WTC11 (cell line): ENCODE data around the gene TP53I13. TPM values are rescaled to one million over a fixed set of nuclear protein-coding genes. Genes with fewer than 3 reads are reported as not detected.

Experiments used
- ATAC-seq: fragments of 200-7000 bp; cut with Tn5 transposase; 2 replicates; pipeline ENCODE4 v1.10.0; 2021; ENCODE audit warnings: mild to moderate bottlenecking, moderate library complexity
- CTCF ChIA-PET: fragments of 300-600 bp; sonication (Branson Sonifier 250); formaldehyde crosslinking; loops from one replicate; lab custom pipeline; 2021; ENCODE audit warnings: antibody characterized with exemption; lab: Charles Lee
- POLR2A ChIA-PET: fragments of 350-600 bp; sonication (Branson Sonifier 250); formaldehyde crosslinking; loops from one replicate; lab custom pipeline; 2021; ENCODE audit warnings: antibody characterized with exemption; lab: Charles Lee
- DNase-seq: peaks from one replicate; pipeline ENCODE4 v3.0.0; 2021; ENCODE audit warnings: low spot score
- H3K27ac Mint-ChIP-seq: 2 replicates; pipeline ENCODE4 v1.8.0; 2021; ENCODE audit warnings: mixed read lengths
- H3K27me3 Mint-ChIP-seq: 2 replicates; pipeline ENCODE4 v1.8.0; 2021; ENCODE audit warnings: low read depth, mild to moderate bottlenecking, moderate library complexity, mixed read lengths
- H3K36me3 Mint-ChIP-seq: 2 replicates; pipeline ENCODE4 v1.8.0; 2021; ENCODE audit warnings: mixed read lengths
- H3K4me1 Mint-ChIP-seq: 2 replicates; pipeline ENCODE4 v1.8.0; 2022; ENCODE audit warnings: mixed read lengths
- H3K4me3 Mint-ChIP-seq: 2 replicates; pipeline ENCODE4 v1.8.0; 2021; ENCODE audit warnings: mild to moderate bottlenecking, moderate library complexity, mixed read lengths
- H3K9me3 Mint-ChIP-seq: 2 replicates; pipeline ENCODE4 v1.8.0; 2021; ENCODE audit warnings: mixed read lengths
- AR ChIP-seq: fragments of 250-450 bp; sonication (Bioruptor Pico); IDR thresholded peaks from 2 replicates; pipeline ENCODE4 v1.9.0; 2021; ENCODE audit warnings: mild to moderate bottlenecking
- ETV6 ChIP-seq: sonication (generic); formaldehyde crosslinking; IDR thresholded peaks from 2 replicates; pipeline ENCODE4 v1.8.1; 2022; ENCODE audit warnings: mild to moderate bottlenecking, missing genetic modification reagents
- FOXK1 ChIP-seq: sonication (generic); formaldehyde crosslinking; IDR thresholded peaks from 2 replicates; pipeline ENCODE4 v1.8.0; 2022; ENCODE audit warnings: mild to moderate bottlenecking, moderate library complexity, missing genetic modification reagents
- FOXP1 ChIP-seq: sonication (generic); formaldehyde crosslinking; IDR thresholded peaks from 2 replicates; pipeline ENCODE4 v1.8.0; 2022; ENCODE audit warnings: missing genetic modification reagents, mild to moderate bottlenecking, moderate library complexity, borderline replicate concordance
- GRHL2 ChIP-seq: fragments of 250-450 bp; sonication (Bioruptor Pico); IDR thresholded peaks from 2 replicates; pipeline ENCODE4 v1.8.0; 2022; ENCODE audit warnings: mild to moderate bottlenecking, moderate library complexity; ENCODE audit not compliant: insufficient replicate concordance, severe bottlenecking
- GTF2I ChIP-seq: fragments of 250-450 bp; sonication (Bioruptor Pico); conservative IDR thresholded peaks from 2 replicates; pipeline ENCODE4 v1.4.0; 2021; ENCODE audit warnings: mild to moderate bottlenecking
- HMGA2 ChIP-seq: fragments of 250-450 bp; sonication (Bioruptor Pico); IDR thresholded peaks from 2 replicates; pipeline ENCODE4 v1.4.0; 2021; ENCODE audit warnings: mild to moderate bottlenecking, moderate library complexity
- JUN ChIP-seq: sonication (generic); formaldehyde crosslinking; IDR thresholded peaks from 2 replicates; pipeline ENCODE4 v1.8.0; 2023; ENCODE audit warnings: mild to moderate bottlenecking, missing genetic modification reagents
- MYBL2 ChIP-seq: sonication (generic); formaldehyde crosslinking; IDR thresholded peaks from 2 replicates; pipeline ENCODE4 v1.8.1; 2023; ENCODE audit warnings: mild to moderate bottlenecking, moderate library complexity, missing genetic modification reagents
- NR2C2 ChIP-seq: sonication (generic); formaldehyde crosslinking; IDR thresholded peaks from 2 replicates; pipeline ENCODE4 v1.8.0; 2022; ENCODE audit warnings: mild to moderate bottlenecking, missing genetic modification reagents
- NR3C1 ChIP-seq: sonication (generic); formaldehyde crosslinking; conservative IDR thresholded peaks from 2 replicates; pipeline ENCODE4 v1.8.1; 2023; ENCODE audit warnings: low read depth, mild to moderate bottlenecking, missing genetic modification reagents
- PRRX2 ChIP-seq: fragments of 250-450 bp; sonication (Bioruptor Pico); IDR thresholded peaks from 2 replicates; pipeline ENCODE4 v1.8.0; 2021; ENCODE audit warnings: mild to moderate bottlenecking
- RORB ChIP-seq: fragments of 250-450 bp; sonication (Bioruptor Pico); IDR thresholded peaks from 2 replicates; pipeline ENCODE4 v1.9.0; 2021; ENCODE audit warnings: mild to moderate bottlenecking
- SMAD4 ChIP-seq: sonication (generic); formaldehyde crosslinking; IDR thresholded peaks from 2 replicates; pipeline ENCODE4 v1.8.0; 2022; ENCODE audit warnings: mild to moderate bottlenecking, missing genetic modification reagents
- SP1 ChIP-seq: sonication (generic); formaldehyde crosslinking; conservative IDR thresholded peaks from 2 replicates; pipeline ENCODE4 v1.8.1; 2022; ENCODE audit warnings: missing genetic modification reagents
- ZNF121 ChIP-seq: sonication (generic); formaldehyde crosslinking; IDR thresholded peaks from 2 replicates; pipeline ENCODE4 v1.8.0; 2023; ENCODE audit warnings: missing genetic modification reagents
- ZNF317 ChIP-seq: sonication (generic); formaldehyde crosslinking; IDR thresholded peaks from 2 replicates; pipeline ENCODE4 v1.8.1; 2023; ENCODE audit warnings: low read depth, mild to moderate bottlenecking, moderate library complexity, missing genetic modification reagents, borderline replicate concordance
- ZNF512 ChIP-seq: sonication (generic); formaldehyde crosslinking; IDR thresholded peaks from 2 replicates; pipeline ENCODE4 v1.8.1; 2022; ENCODE audit warnings: missing genetic modification reagents, borderline replicate concordance
- total RNA-seq: library from RNA; stranded (reverse); gene quantifications from 3 replicates; pipeline ENCODE4 v1.2.3, GENCODE V29; 2021
- TF ChIP-seq, protein P1 (sequence below): sonication (generic); formaldehyde crosslinking; IDR thresholded peaks from 2 replicates; pipeline ENCODE4 v1.8.1; 2023; ENCODE audit warnings: mild to moderate bottlenecking, missing genetic modification reagents, moderate library complexity
- TF ChIP-seq, protein P2 (sequence below): fragments of 200-600 bp; IDR thresholded peaks from 2 replicates; pipeline ENCODE4 v1.8.0; 2022; ENCODE audit warnings: antibody characterized with exemption
- TF ChIP-seq, protein P3 (sequence below): sonication (generic); formaldehyde crosslinking; IDR thresholded peaks from 2 replicates; pipeline ENCODE4 v1.8.1; 2023; ENCODE audit warnings: mild to moderate bottlenecking, missing genetic modification reagents
- TF ChIP-seq, protein P4 (sequence below): sonication (generic); formaldehyde crosslinking; IDR thresholded peaks from 2 replicates; pipeline ENCODE4 v1.8.0; 2022; ENCODE audit warnings: mild to moderate bottlenecking, missing genetic modification reagents
- TF ChIP-seq, protein P5 (sequence below): fragments of 250-450 bp; sonication (Bioruptor Pico); conservative IDR thresholded peaks from 2 replicates; pipeline ENCODE4 v1.9.0; 2021; ENCODE audit warnings: mild to moderate bottlenecking

The TP53I13 gene
- total RNA-seq, 1 experiment from 2014 or later, result 41.9 TPM

DNA sequence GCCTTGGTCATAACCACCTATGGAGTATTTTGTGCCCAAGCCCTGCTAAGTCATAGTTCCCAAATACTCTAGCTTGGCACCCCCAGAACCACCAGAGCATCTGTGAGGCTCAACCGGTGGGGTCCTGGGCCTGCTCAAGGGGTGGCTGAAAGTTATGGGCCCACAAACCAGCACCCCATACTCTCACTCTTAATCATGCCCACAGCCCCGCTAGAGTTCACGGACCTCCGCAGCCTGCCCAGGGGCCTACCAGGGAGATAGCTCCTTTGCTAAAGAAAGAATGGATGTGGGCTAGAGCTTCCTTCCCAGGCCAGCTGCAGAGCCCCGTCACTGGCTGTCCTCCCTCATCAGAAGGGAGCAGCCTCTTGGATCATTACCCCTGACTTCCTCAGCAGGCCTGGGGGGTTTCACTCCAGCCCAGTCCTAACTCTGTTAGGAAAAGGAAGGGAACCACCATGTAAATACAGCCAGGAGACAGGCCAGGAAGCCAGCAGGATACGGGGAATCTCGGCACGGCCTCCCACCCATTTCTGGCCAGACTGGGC lies 19.6 kb downstream of the TP53I13 start:
- Mint-ChIP-seq H3K9me3 (no peaks in the 10 kb centered on the region), H3K36me3 (peaks cover 7% of the 10 kb centered on the region; the same call in 1 of the 2 replicates), H3K27me3 (peaks cover 4% of the 10 kb centered on the region; the same call in 1 of the 2 replicates), H3K27ac (no peak overlapping the region), H3K4me1 (peaks cover 57% of the 10 kb centered on the region), H3K4me3 (peak overlapping the region; percentile 79)
- CTCF ChIA-PET, result interaction anchor here (0.6 to 1.9 kb wide), 12 partner anchors 9 to 443 kb away, joined by 3 to 25 read pairs (median 4); partner anchors contain the start of genes ABHD15 and TP53I13
- ATAC-seq (no peak), DNase-seq (no peak)
- POLR2A ChIA-PET, result no interaction called here
- no peak for TF ChIP-seq SMAD4
- TF ChIP-seq GRHL2 (CRISPR knock-in tag), result no peak
- no peak for TF ChIP-seq ZNF512
- TF ChIP-seq GTF2I (CRISPR knock-in tag), result no peak
- TF ChIP-seq AR (CRISPR knock-in tag), result no peak
- no peak for TF ChIP-seq RORB (CRISPR knock-in tag)
- no peak for TF ChIP-seq NR3C1
- no peak for TF ChIP-seq FOXP1 (CRISPR knock-in tag)
- TF ChIP-seq MYBL2 (CRISPR knock-in tag), result no peak
- TF ChIP-seq PRRX2 (CRISPR knock-in tag), result no peak
- TF ChIP-seq, protein P1, sequence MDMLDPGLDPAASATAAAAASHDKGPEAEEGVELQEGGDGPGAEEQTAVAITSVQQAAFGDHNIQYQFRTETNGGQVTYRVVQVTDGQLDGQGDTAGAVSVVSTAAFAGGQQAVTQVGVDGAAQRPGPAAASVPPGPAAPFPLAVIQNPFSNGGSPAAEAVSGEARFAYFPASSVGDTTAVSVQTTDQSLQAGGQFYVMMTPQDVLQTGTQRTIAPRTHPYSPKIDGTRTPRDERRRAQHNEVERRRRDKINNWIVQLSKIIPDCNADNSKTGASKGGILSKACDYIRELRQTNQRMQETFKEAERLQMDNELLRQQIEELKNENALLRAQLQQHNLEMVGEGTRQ (CRISPR knock-in tag), result no peak
- TF ChIP-seq, protein P2, sequence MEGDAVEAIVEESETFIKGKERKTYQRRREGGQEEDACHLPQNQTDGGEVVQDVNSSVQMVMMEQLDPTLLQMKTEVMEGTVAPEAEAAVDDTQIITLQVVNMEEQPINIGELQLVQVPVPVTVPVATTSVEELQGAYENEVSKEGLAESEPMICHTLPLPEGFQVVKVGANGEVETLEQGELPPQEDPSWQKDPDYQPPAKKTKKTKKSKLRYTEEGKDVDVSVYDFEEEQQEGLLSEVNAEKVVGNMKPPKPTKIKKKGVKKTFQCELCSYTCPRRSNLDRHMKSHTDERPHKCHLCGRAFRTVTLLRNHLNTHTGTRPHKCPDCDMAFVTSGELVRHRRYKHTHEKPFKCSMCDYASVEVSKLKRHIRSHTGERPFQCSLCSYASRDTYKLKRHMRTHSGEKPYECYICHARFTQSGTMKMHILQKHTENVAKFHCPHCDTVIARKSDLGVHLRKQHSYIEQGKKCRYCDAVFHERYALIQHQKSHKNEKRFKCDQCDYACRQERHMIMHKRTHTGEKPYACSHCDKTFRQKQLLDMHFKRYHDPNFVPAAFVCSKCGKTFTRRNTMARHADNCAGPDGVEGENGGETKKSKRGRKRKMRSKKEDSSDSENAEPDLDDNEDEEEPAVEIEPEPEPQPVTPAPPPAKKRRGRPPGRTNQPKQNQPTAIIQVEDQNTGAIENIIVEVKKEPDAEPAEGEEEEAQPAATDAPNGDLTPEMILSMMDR, result no peak
- TF ChIP-seq HMGA2 (CRISPR knock-in tag), result no peak
- TF ChIP-seq ZNF317 (CRISPR knock-in tag), result no peak
- no peak for TF ChIP-seq NR2C2 (CRISPR knock-in tag)
- TF ChIP-seq JUN (CRISPR knock-in tag), result no peak
- TF ChIP-seq, all 79 proteins: peak for 0

- DNase-seq (no peak), ATAC-seq (no peak)
- H3K4me1 Mint-ChIP-seq, result peaks cover 56% of the 10 kb centered on the region
- CTCF ChIA-PET, result interaction anchor here (0.8 to 1.9 kb wide), 11 partner anchors 9 to 443 kb away, joined by 3 to 25 read pairs (median 4); partner anchors contain the start of genes ABHD15 and TP53I13
- peak overlapping the region; percentile 79 for H3K4me3 Mint-ChIP-seq
- H3K27ac Mint-ChIP-seq, result no peak overlapping the region
- no peaks in the 10 kb centered on the region for H3K9me3 Mint-ChIP-seq
- POLR2A ChIA-PET, result no interaction called here
- peaks cover 4% of the 10 kb centered on the region; the same call in 1 of the 2 replicates for H3K27me3 Mint-ChIP-seq
- no peaks in the 10 kb centered on the region for H3K36me3 Mint-ChIP-seq
- TF ChIP-seq ZNF121 (CRISPR knock-in tag) (no peak), ETV6 (CRISPR knock-in tag) (0 out of 2 replicates have a peak, but pooled peaks have one; percentile 40), SP1 (no peak), FOXK1 (0 out of 2 replicates have a peak, but pooled peaks have one; percentile 20), FOXP1 (CRISPR knock-in tag) (no peak; the same call in 1 of the 2 replicates)
- TF ChIP-seq, protein P3, sequence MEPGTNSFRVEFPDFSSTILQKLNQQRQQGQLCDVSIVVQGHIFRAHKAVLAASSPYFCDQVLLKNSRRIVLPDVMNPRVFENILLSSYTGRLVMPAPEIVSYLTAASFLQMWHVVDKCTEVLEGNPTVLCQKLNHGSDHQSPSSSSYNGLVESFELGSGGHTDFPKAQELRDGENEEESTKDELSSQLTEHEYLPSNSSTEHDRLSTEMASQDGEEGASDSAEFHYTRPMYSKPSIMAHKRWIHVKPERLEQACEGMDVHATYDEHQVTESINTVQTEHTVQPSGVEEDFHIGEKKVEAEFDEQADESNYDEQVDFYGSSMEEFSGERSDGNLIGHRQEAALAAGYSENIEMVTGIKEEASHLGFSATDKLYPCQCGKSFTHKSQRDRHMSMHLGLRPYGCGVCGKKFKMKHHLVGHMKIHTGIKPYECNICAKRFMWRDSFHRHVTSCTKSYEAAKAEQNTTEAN (CRISPR knock-in tag), result no peak
- TF ChIP-seq, protein P4, sequence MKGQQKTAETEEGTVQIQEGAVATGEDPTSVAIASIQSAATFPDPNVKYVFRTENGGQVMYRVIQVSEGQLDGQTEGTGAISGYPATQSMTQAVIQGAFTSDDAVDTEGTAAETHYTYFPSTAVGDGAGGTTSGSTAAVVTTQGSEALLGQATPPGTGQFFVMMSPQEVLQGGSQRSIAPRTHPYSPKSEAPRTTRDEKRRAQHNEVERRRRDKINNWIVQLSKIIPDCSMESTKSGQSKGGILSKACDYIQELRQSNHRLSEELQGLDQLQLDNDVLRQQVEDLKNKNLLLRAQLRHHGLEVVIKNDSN, result no peak
- TF ChIP-seq, protein P5, sequence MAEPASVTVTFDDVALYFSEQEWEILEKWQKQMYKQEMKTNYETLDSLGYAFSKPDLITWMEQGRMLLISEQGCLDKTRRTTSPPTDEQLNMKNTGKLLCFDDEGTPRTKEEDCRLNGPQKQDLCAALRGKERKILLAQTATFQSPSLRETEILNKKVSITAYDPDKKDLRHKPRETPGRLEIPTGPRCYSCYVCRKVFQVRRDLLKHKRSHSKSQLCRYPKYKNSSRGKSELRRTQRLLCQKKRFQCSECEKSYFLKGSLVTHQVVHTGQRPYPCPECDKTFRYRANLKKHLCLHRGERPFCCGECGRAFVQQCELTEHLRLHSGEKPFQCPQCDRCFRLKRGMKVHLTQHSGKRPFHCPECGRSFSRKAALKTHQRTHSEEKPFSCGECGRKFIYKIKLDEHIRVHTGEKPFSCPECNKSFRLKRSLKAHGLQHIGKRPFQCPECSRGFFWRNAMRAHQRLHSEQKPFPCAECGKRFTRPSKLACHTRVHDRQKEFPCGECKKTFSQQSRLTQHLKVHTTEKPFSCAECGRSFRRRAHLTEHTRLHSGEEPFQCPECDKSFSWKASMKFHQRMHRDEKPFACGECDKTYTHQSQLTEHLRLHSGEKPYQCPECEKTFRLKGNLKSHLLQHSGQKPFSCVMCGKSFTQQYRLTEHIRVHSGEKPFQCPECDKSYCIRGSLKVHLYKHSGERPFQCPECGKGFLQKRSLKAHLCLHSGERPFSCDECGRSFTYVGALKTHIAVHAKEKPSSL, result no peak
These were observed 20.3 kb downstream of the TP53I13 start for GRCh38 chr17:29588562-29589411.
